Measurements from ENCODE around the gene SESTD1. TPM values are rescaled to one million over a fixed set of nuclear protein-coding genes. Genes with fewer than 3 reads are reported as not detected.

Gene SESTD1
- total and polyA plus RNA-seq, 2 experiments from 2014 or later = 12.6 to 21.6 TPM

DNA sequence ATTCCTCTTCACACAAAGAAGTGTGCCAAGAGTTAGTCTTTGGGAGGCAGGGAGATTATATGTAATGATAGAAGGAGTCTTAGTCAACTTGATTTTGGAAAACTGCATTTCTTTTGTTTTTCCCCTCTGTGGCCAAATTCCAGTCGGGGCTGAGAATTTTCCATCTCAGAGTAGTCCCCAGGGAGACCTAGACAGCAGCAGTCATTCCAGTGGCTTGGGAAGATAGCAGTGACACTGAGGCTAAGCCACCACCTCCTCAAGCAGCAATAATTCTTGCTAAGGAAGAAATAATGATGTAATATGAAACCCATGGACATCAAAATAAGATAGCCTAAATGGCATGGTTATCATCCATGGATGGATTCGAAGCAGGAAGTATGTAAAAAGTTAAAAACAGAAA, 193.7 kb downstream of the SESTD1 start (continued):
- no peak for TF ChIP-seq EZH2phosphoT487 (IDR thresholded peaks at IDR 0.05; ENCODE audit: unreplicated experiment)
- TF ChIP-seq JUNB (IDR thresholded peaks at IDR 0.05; ENCODE audit: unreplicated experiment) = no peak

DNA sequence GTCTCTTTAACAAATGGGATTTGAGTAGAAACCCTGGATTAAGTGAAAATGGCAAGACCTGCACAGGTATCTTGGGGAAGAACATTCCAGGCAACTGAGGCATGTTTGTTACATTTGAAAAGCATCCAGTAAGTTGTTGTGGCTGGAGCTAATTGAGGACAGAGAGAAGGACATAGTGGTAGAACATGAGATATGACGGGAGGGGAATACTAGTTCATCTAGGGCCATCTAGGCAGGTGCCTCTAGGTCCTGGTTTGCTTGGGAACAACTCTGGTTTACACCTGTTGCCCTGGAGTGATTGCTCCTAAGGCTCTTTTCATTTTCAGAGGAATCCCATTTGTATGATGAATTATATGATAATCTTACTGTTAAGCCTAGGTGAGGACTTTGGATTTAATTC, 194.9 kb downstream of the SESTD1 start:
- no peaks in the 10 kb centered on the region for H3K27me3 Mint-ChIP-seq (ENCODE audit: insufficient read depth, low read depth, poor library complexity)
- ATAC-seq = no peak
- Histone ChIP-seq H3K79me2 (replicated peaks; ENCODE audit: insufficient read depth) (no peaks in the 10 kb centered on the region), H3K4me2 (no peak overlapping the region), H3K9me2 (ENCODE audit: insufficient read depth) (peaks cover 6% of the 10 kb centered on the region; the same call in 1 of the 2 replicates), H3K4me1 (ENCODE audit: insufficient read depth) (no peaks in the 10 kb centered on the region), H3K27ac (ENCODE audit: low read depth) (no peak overlapping the region), H3F3A (replicated peaks; ENCODE audit: low read depth) (no peaks in the 10 kb centered on the region), H3K36me3 (ENCODE audit: insufficient read depth) (no peaks in the 10 kb centered on the region; the same call in 1 of the 2 replicates), H2AFZ (no peak overlapping the region), H4K20me1 (replicated peaks; ENCODE audit: insufficient read depth) (no peaks in the 10 kb centered on the region), H3K27me3 (ENCODE audit: insufficient read depth) (no peaks in the 10 kb centered on the region), H3K4me3 (no peak overlapping the region)
- peaks cover 22% of the 10 kb centered on the region for H3K36me3 Mint-ChIP-seq (ENCODE audit: low read depth)
- peaks cover 28% of the 10 kb centered on the region for H3K9me3 Mint-ChIP-seq
- no peak overlapping the region for H3K27ac Mint-ChIP-seq
- no peak overlapping the region for H3K4me3 Mint-ChIP-seq
- no peaks in the 10 kb centered on the region for H3K4me1 Mint-ChIP-seq
- no peak for DNase-seq (ENCODE audit: low spot score)
- TF ChIP-seq ZNF331 (CRISPR knock-in tag; IDR thresholded peaks at IDR 0.05; ENCODE audit: low read depth) (no peak), EZH2 (IDR thresholded peaks at IDR 0.05; ENCODE audit: low read depth, unreplicated experiment) (no peak), JUNB (IDR thresholded peaks at IDR 0.05; ENCODE audit: unreplicated experiment) (no peak), EZH2phosphoT487 (IDR thresholded peaks at IDR 0.05; ENCODE audit: unreplicated experiment) (no peak), NANOG (IDR thresholded peaks at IDR 0.05; ENCODE audit: borderline replicate concordance) (no peak), ZNF114 (CRISPR knock-in tag; IDR thresholded peaks at IDR 0.05) (no peak), STAT1 (IDR thresholded peaks at IDR 0.05; ENCODE audit: unreplicated experiment) (no peak)
- TF ChIP-seq, protein P1, sequence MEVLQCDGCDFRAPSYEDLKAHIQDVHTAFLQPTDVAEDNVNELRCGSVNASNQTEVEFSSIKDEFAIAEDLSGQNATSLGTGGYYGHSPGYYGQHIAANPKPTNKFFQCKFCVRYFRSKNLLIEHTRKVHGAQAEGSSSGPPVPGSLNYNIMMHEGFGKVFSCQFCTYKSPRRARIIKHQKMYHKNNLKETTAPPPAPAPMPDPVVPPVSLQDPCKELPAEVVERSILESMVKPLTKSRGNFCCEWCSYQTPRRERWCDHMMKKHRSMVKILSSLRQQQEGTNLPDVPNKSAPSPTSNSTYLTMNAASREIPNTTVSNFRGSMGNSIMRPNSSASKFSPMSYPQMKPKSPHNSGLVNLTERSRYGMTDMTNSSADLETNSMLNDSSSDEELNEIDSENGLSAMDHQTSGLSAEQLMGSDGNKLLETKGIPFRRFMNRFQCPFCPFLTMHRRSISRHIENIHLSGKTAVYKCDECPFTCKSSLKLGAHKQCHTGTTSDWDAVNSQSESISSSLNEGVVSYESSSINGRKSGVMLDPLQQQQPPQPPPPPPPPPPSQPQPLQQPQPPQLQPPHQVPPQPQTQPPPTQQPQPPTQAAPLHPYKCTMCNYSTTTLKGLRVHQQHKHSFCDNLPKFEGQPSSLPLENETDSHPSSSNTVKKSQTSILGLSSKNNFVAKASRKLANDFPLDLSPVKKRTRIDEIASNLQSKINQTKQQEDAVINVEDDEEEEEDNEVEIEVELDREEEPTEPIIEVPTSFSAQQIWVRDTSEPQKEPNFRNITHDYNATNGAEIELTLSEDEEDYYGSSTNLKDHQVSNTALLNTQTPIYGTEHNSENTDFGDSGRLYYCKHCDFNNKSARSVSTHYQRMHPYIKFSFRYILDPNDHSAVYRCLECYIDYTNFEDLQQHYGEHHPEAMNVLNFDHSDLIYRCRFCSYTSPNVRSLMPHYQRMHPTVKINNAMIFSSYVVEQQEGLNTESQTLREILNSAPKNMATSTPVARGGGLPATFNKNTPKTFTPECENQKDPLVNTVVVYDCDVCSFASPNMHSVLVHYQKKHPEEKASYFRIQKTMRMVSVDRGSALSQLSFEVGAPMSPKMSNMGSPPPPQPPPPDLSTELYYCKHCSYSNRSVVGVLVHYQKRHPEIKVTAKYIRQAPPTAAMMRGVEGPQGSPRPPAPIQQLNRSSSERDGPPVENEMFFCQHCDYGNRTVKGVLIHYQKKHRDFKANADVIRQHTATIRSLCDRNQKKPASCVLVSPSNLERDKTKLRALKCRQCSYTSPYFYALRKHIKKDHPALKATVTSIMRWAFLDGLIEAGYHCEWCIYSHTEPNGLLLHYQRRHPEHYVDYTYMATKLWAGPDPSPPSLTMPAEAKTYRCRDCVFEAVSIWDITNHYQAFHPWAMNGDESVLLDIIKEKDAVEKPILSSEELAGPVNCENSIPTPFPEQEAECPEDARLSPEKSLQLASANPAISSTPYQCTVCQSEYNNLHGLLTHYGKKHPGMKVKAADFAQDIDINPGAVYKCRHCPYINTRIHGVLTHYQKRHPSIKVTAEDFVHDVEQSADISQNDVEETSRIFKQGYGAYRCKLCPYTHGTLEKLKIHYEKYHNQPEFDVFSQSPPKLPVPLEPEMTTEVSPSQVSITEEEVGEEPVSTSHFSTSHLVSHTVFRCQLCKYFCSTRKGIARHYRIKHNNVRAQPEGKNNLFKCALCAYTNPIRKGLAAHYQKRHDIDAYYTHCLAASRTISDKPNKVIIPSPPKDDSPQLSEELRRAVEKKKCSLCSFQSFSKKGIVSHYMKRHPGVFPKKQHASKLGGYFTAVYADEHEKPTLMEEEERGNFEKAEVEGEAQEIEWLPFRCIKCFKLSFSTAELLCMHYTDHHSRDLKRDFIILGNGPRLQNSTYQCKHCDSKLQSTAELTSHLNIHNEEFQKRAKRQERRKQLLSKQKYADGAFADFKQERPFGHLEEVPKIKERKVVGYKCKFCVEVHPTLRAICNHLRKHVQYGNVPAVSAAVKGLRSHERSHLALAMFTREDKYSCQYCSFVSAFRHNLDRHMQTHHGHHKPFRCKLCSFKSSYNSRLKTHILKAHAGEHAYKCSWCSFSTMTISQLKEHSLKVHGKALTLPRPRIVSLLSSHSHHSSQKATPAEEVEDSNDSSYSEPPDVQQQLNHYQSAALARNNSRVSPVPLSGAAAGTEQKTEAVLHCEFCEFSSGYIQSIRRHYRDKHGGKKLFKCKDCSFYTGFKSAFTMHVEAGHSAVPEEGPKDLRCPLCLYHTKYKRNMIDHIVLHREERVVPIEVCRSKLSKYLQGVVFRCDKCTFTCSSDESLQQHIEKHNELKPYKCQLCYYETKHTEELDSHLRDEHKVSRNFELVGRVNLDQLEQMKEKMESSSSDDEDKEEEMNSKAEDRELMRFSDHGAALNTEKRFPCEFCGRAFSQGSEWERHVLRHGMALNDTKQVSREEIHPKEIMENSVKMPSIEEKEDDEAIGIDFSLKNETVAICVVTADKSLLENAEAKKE (CRISPR knock-in tag; IDR thresholded peaks at IDR 0.05) = no peak
- TF ChIP-seq, protein P2, sequence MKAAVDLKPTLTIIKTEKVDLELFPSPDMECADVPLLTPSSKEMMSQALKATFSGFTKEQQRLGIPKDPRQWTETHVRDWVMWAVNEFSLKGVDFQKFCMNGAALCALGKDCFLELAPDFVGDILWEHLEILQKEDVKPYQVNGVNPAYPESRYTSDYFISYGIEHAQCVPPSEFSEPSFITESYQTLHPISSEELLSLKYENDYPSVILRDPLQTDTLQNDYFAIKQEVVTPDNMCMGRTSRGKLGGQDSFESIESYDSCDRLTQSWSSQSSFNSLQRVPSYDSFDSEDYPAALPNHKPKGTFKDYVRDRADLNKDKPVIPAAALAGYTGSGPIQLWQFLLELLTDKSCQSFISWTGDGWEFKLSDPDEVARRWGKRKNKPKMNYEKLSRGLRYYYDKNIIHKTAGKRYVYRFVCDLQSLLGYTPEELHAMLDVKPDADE (IDR thresholded peaks at IDR 0.05) = no peak
- TF ChIP-seq, protein P3, sequence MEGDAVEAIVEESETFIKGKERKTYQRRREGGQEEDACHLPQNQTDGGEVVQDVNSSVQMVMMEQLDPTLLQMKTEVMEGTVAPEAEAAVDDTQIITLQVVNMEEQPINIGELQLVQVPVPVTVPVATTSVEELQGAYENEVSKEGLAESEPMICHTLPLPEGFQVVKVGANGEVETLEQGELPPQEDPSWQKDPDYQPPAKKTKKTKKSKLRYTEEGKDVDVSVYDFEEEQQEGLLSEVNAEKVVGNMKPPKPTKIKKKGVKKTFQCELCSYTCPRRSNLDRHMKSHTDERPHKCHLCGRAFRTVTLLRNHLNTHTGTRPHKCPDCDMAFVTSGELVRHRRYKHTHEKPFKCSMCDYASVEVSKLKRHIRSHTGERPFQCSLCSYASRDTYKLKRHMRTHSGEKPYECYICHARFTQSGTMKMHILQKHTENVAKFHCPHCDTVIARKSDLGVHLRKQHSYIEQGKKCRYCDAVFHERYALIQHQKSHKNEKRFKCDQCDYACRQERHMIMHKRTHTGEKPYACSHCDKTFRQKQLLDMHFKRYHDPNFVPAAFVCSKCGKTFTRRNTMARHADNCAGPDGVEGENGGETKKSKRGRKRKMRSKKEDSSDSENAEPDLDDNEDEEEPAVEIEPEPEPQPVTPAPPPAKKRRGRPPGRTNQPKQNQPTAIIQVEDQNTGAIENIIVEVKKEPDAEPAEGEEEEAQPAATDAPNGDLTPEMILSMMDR (conservative IDR thresholded peaks at IDR 0.05; ENCODE audit: low read depth in 2 of 2) = no peak
